GM19035 (cell line): ENCODE data around the gene PRKAG2.

Experiments used
- ATAC-seq: cut with Tn5 transposase; IDR thresholded peaks from one replicate; pipeline ENCODE4 v1.9.1; 2021; ENCODE audit not compliant: unreplicated experiment

The PRKAG2 gene

DNA sequence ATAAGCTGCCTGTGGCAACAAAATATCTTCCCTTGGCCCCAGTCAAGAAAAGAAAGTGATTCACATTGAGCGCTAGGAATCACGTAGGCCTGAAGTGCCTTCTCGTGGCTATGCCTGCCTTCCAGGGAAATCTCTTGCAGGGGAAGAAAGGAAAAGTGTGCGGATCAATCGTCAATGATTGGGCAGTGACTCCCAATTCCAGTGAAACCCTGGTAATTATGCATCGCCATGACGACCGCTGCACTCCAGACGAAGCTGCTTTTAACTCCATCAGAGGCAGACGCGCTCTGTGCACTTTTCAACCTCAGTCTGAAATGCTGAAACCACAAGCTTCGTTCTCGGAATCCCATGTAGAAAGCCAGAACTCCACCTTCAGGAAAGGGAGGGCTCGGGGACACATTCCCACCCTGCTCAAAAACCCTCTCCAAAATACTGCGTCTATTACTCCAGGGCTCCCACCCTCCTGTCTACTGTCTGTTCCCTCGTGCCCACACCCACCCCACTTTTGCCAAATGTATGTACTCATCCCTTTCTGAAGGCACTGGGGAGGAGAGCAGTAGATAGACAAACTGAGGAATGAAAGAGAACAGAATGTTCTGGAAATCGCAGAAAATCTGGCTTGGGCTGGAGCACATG is 24.2 kb upstream of the PRKAG2 start:
- ATAC-seq = no peak

DNA sequence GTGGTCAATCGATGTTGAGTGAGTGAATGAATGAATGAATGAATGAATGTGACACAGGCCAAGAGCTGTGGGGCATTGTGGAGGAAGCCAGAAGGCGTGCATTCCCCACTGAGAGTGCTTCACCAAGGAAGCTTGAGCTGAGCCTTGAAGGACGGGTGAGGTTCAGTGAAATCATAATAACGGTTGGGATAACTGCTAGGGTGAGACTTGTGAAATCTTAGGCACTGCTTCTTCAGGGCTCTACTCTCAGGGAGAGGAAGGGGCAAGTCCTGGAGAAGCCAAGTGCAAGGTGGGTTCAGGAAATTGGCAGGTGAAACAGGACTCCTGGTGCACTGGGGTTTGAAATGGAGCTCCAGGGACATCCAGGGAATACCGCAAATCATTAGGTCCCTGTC is 23.7 kb upstream of the PRKAG2 start:
- no peak for ATAC-seq

DNA sequence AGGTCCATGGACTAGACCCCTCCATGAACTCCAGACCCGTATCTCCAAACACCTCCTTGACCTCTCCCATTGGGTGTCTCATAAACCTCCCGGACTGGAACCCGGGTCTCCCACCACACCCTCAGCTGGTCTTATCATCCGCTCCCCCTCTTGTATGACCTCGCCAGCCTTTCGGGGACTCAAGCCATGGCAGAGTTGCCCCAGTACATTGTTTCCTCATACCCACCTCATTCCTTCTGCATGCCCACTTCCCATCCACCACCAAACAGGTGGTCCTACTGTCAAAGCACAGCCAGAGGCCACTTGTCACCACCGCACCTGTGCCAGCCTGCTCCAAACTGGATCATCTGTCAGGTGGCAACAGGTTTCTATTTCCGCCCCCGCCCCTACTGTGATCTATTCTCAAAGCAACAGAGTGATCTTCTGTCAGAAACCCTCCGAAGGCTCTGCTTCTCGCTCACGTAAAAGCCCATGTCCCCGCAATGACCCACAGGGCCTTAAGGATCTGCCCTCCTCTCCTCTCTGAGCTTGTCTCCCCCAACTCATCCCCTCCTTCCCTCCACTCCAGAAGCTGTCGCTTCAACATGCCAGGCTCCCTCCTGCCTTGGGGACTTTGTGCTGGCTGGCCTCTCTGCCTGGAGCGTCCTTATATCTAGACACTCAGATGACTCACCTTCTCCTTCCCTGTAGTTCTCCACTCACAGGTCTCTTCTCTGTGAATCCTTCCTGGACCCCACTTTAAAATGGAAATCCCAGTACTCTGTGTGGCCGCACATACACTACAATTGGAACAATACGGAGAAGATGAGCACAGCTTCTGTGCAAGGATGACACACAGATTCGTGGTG is 22.8 kb upstream of the PRKAG2 start:
- no peak for ATAC-seq

DNA sequence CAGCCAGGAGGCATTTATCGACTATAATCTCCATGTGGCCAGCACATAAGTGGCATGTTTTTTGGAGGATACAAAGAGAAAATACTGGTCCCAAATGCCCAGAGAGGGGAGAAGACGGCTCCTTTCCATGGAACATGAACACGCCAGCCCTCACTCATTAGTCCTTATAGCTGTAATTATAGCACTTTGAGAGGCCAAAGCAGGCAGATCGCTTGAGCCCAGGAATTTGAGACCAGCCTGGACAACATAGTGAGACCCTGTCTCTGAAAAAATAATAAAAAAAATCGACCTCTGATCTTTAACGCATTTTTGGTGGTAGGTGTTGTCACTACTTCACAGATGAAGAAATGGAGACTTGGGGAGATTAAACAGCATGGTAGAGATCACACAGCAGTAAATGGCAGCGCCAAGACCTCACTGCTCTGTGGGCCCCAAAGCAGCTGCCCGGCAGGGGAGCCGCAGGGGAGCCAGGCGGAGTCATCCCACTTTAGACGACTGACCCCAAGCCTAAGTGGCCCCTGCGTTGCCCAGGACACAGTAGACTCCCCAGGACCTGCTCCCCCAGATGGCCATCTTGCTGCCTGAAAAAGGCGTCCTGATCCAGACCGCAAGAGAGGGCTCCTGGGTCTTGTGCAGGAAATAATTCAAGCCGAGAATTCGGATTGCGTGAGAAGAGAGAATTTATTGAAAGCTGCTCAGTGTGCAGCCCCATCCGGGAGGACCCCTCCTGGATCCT is 21.2 kb upstream of the PRKAG2 start:
- no peak for ATAC-seq

DNA sequence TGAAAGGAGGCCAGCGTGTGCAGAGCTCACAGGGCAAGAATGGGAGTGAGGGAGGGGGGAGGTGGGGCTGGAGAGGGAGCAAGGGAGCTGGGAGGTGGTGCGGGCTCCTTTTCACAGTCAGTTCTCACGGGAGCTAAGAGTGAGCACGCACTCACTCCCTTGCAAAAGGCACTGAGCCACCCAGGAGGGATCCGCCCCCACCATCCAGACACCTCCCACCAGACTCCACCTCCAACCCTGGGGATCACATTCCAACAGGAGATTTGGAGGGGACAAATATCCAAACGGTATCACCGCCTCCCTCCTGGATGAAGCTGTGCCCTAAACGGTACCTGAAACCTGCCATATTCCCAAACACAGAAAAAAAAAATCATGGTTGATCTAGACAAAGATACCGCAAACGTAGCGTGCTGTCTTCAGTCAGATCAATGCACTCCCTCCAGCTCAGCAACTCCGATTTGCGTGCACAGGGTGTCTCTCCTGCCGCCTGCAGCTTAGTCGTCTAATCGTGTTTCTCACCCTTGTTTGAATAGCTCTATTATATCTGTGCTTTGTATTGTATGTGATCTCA is 20.3 kb upstream of the PRKAG2 start:
- ATAC-seq = no peak

DNA sequence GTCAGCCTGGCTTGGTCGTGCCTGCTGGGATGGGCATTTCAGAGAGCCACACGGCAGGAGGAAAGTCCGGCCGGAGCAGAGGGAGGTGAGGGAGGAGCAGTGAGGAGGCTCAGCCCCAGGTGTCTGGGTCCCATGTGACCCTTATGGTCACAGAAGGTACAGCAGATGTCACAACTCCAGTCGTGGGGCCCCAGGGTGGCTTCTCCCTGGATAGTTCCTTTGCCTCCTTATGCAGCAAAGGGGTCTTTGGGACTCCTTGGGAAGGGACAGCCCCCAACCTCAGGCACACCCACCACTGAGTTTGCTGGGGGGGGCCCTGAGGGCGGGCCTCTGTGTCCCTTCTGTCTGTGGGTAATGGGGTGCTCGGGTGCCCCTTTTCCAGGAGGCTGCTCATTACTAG is 19.6 kb upstream of the PRKAG2 start:
- ATAC-seq = no peak

DNA sequence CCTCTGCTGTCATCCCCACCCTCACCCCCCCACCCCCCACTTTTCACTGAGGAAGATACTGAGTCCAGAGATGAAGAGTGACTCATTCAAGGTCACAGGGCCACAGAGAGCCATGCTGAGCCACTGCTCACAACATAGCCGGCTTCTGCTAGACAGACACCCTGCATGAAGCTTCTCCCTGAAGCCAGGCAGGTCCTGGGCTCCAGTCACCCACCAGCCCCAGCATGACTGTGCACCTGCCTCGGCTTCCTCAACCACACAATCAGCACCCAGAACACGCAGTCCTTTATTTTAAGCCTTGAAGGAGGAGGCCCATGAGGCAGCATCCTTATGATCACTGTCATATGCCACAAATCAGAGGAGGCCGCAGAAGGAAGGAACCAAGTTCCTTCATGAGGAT is 19.2 kb upstream of the PRKAG2 start:
- no peak for ATAC-seq

DNA sequence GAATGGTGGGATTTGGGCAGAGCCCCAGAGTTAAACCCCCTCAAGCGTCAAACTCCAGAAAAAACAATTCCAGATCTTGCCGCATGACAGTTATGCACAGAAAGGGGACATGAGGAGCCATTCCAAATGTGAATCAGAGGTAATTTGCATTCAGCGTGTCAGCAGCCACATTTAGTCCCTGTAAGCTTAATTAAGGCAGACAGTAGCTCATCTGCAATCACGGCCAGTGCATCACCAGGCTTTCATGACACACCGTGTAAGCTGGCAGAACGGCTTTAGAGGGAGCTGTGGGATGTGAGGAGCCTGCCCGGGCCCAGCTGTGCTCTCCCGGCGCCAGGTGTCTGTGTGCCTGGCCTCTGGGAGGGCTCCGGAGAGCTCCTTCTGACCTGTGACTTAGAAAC is 18.7 kb upstream of the PRKAG2 start:
- ATAC-seq = no peak

DNA sequence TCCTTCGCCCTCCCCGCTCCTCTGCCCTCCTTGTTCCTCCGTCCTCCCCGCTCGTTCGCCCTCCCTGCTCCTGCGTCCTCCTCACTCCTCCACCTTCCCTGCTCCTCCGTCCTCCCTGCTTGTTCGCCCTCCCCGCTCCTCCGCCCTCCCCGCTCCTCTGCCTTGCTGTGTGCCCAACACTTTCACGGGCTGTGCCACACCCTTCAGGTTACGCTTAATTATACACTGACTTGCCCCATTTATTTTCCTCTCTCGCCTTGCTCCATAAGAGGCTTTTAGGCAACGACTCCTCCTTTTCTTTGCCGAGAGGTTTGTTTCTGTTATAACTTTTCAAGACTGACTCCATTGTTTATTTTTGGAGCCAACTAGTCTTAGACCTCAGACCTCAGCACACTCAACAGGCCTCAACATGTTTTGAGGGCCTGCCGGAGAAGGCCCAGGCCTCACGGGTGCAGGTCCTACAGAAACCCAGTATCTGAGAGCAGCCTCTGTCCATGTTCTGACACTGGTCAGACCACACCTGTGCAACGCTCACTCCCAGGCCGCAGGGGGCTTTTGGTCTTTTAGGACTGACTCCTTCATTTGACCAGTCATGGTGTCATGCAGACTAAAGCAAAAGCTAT is 18.2 kb upstream of the PRKAG2 start:
- ATAC-seq = no peak

DNA sequence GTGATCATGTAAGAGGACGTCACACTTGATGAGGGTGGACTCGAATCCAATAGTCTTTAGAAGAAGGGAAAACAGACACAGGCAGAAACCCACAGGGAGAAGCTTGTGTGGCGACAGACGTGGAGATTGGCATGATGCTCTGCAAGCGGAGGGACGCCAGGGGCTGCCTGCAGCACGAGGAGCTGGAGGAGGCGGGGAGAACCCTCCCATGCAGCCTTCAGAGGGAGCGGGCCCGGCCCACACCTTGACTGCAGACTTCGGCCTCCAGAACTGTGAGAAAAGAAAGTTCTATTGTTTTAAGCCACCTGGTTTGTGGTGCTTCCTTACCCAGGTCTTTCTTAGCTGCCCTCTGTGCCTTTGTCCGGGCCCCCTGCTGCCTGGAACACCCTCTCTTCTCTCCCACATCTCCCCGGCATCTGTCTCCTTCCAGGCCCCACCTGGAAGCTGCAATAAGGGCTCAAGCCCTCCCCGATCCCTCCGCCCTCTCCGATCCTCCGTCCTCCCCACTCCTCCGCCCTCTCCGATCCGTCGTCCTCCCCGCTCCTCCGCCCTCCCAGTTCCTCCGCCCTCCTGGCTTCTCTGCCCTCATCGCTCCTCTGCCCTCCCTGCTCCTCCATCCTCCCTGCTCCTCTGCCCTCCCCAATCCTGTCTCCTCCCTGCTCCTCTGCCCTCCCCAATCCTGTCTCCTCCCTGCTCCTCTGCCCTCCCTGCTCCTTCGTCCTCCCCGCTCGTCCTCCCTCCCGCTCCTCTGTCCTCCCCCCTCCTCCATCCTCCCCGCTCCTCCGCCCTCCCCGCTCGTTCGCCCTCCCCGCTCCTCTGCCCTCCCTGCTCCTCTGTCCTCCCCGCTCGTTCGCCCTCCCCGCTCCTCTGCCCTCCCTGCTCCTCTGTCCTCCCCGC is 17.4 kb upstream of the PRKAG2 start:
- no peak for ATAC-seq

DNA sequence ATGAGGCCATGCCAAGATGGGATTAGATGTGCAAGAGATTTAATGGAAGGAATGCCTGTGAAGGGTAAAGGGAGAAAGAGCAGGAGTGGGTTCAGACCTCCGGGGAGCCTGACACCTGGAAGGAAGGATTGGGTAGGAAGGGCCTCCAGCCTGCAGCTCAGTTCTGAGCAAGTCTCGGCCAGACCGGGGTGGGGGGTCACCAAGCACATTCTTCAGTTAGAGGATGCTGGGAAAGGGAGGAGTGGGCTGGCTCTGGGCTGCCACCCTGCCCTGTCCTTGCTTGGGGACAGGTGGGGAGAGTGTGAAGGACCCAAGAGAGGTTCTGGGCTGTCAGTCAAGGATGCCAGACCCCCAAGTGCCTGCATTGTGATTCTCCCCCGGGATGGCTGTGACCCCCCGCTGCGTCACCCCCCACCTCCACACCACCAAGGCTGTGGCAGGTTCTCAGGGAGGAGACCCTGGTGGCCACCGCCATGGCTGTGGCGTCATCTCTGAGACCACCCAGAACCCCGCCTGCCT is 16.5 kb upstream of the PRKAG2 start:
- ATAC-seq = no peak

DNA sequence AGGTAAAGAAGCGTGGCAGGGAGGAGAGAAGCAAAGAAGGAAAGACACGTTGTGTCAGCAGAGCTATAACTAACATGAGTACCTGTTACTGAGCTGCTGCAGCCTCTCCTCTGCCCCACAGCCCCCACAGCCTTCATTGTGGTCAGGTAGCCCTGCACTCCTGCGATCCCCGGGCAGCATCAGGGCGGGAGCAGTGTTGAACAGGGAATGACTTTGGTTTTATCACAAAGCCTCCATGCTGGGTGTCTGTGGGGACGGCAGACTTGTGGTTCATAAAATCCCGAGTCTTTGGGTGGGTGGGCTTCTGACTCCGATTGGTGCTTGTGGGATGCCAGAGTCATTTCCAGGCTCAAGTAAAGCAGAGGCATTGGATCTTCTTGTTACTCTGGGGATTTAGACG is 14.8 kb upstream of the PRKAG2 start:
- ATAC-seq = no peak

DNA sequence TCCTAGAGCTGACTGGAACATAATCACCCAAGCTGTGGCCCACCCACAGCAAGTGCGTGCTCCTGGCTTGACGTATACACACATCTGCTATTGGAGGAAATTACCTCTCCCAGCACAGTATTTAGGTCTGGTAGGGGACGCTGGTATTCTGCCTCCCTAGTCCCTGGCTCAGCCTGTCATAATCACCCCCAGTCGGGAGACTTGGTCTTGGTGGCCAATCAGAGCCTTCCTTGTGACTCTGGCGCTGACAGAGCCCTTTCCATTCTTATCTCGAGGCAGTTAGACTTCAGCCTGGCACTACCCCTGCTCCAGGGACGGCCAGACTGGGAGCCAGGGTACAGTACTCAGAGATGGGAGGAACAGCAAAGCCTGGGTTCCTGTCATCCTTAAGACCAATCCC is 14.3 kb upstream of the PRKAG2 start:
- ATAC-seq = no peak

DNA sequence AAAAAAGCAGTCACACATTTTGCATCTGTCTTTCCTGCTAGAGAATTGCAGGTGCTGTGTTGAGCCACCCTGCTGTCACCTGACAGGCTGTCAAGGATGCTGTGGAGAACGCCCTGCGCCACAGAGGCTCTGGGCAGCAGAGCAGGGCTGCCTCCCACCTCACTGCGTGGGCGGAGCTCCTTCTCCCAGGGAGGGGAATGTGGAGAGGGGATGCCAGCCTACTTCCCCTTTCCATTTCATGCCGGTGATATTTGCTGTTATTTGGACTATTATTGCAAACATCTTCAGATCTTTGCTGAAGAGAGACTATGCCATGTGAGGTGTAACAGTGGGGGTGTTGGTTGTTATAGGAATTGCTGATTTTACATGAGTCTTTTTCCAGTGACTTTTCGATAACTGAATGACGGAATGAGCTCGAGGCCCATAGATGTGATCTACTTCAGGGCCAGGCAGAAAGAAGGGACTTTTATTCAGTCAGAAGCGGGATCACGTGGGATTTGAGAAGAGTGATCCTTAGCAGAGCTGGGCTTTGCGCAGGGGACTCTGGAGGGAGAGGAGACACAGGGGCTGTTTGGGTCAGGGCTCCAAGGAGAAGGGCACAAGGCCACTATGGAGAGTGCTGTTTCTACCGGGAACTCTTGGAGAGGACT is 13.6 kb upstream of the PRKAG2 start:
- no peak for ATAC-seq

DNA sequence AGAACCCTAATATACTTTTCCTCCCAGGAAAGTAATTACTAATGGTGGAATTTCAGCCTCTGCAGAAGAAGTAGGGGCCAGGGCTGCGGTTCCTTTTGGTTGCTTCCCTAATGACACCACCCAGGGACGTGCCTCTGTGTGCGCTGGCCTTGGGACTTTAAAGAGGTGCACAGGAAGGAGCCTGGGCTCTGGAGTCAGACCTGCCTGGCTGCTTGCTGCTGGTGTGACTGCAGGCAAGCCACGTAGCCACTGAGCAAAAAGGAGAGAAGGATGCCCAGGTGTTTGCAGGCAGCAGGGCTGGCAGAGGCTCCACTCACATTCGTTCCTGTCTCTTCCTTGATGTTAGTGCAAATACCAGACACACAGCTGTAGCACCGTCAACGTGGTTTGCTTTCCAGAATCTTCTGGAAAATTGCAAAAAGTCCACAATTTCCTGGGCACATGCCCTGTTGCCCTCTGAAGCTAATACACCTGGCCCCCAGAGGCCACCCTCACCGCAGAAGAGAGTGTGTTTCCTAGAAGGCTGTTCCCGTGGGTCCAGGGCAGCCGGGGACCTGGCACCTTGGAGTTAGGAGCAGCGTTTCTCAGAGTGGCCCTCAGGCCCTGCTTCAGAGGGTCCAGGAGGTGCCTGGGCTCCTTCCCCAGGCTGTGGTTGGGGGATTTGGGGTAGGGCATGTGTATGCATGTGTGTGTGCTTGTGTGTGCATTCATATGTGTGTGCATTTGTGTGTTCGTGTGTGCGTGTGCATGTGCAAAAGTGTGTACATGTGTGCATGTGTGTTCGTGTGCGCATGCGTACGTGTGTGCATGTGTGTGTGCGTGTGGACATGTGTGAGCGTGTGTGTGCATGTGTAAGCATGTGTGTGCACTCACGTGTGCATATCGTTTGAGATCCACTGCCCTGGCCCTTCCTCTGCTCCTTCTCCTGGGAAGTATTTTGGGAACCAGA is 12.8 kb upstream of the PRKAG2 start:
- no peak for ATAC-seq

DNA sequence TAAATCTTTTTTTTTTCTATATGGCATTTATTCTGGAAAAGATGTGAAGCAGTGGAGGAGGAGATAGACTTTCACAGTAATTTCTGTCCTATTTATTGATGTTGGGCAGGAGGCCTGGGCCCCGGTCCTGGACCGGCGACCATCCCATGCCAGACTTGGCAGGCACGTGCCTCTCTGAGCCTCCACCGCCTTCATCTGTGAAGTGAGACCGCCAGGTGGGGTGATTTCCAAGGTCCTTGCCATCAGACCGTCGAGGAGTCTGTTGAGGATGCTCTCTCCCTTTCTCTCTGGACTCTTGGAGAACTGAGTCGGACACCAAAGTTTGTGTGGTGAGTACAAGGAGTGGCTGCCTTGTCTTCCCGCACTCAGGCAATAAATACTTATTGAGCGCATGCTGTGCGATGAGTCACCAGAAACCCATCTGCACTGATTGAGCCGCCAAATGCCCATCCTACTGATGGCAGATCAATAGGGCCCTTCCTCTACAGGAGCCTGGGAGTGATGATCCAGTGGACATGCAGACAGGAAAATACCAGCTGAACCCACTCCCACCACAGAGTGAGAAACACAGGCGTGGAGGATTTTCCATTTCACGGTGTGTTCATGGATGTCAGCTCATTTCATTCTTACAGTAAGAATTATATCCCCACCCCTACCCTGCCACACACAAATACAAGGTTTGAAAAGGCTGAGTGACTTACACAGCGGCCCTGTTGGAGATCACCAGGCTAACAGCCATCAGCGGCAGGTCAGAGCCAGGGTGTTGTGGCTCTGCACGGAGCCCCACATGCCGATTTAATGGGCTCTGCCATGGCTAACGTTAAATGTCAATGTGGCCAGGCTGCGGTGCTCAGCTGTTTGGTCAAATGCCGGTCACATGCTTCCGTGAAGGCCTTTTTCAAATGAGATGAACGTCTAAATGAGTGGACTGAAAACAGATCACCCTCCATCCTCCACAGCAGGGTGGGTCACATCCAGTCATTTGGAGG is 11.5 kb upstream of the PRKAG2 start:
- ATAC-seq = no peak

DNA sequence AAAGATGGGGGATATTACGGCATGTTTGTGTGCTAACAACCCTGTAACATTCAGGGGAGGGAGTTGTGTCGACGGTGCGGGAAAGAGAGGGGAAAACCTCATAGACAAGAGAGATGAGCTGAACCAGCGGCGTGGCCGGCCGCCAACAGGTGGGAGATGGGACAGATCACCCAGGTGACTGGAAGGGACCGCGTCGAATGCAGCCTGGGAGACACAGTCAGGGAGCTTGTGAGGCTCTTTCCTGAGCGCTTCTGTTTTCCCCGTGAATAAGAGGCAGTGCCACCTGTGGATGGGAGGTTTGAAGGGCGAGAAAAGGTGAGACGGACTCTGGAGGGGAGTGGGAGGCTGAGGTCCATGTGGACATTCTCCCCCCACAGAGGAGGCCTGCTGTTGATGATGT is 9.9 kb upstream of the PRKAG2 start:
- no peak for ATAC-seq
